HepG2 (cell line): ENCODE data around the gene BRCA1. TPM values are rescaled to one million over a fixed set of nuclear protein-coding genes. Genes with fewer than 3 reads are reported as not detected.
A peak's percentile ranks its signal among the peaks of the same experiment; 100 is the strongest.

ENCODE experiments used
- AGO2 ChIP-seq: fragments of 200-400 bp; formaldehyde crosslinking; optimal IDR thresholded peaks from 2 replicates; pipeline ENCODE3; 2017; ENCODE audit warnings: mild to moderate bottlenecking, low read depth, low read length, moderate library complexity
- ATF2 ChIP-seq: sonication (generic); formaldehyde crosslinking; IDR thresholded peaks from 2 replicates; pipeline ENCODE4 v1.4.0; 2020; ENCODE audit warnings: missing genetic modification reagents
- FOXA3 ChIP-seq: IDR thresholded peaks from 2 replicates; pipeline ENCODE4 v1.6.1; 2016; ENCODE audit warnings: missing genetic modification reagents, missing compliant biosample characterization
- FOXK1 ChIP-seq: sonication (generic); formaldehyde crosslinking; IDR thresholded peaks from 2 replicates; pipeline ENCODE4 v1.4.0; 2020; ENCODE audit warnings: low read depth, missing genetic modification reagents, borderline replicate concordance
- KLF16 ChIP-seq, 2 experiments: sonication (generic) in 1 of 2; formaldehyde crosslinking in 1 of 2; IDR thresholded peaks; 2 replicates each; pipeline versions ENCODE4 v1.6.1 to v1.8.0; 2016 to 2023; ENCODE audit warnings: missing genetic modification reagents in 2 of 2, missing compliant biosample characterization in 1 of 2
- MBD4 ChIP-seq: IDR thresholded peaks from 2 replicates; pipeline ENCODE4 v1.6.1; 2012; ENCODE audit warnings: low read length, inconsistent platforms, borderline replicate concordance
- NFYC ChIP-seq: IDR thresholded peaks from 2 replicates; pipeline ENCODE4 v1.6.1; 2016; ENCODE audit warnings: missing genetic modification reagents, missing compliant biosample characterization
- RXRB ChIP-seq: IDR thresholded peaks from 2 replicates; pipeline ENCODE4 v1.6.1; 2016; ENCODE audit warnings: borderline replicate concordance, missing genetic modification reagents, missing compliant biosample characterization
- SALL2 ChIP-seq: sonication (generic); formaldehyde crosslinking; IDR thresholded peaks from 2 replicates; pipeline ENCODE4 v1.8.1; 2023; ENCODE audit warnings: mild to moderate bottlenecking, missing genetic modification reagents, inconsistent platforms
- SATB2 ChIP-seq: sonication (generic); formaldehyde crosslinking; IDR thresholded peaks from 2 replicates; pipeline ENCODE4 v1.5.0; 2020; ENCODE audit warnings: missing genetic modification reagents
- SNAPC2 ChIP-seq: sonication (generic); formaldehyde crosslinking; IDR thresholded peaks from 2 replicates; pipeline ENCODE4 v1.8.1; 2022; ENCODE audit warnings: mild to moderate bottlenecking, missing genetic modification reagents
- TBX2 ChIP-seq: sonication (generic); formaldehyde crosslinking; IDR thresholded peaks from 2 replicates; pipeline ENCODE4 v1.5.0; 2020; ENCODE audit warnings: missing genetic modification reagents, mild to moderate bottlenecking, borderline replicate concordance
- YEATS2 ChIP-seq: sonication (generic); formaldehyde crosslinking; IDR thresholded peaks from 2 replicates; pipeline ENCODE4 v1.4.0; 2020; ENCODE audit warnings: missing genetic modification reagents, borderline replicate concordance
- ZBTB38 ChIP-seq: sonication (generic); formaldehyde crosslinking; IDR thresholded peaks from 2 replicates; pipeline ENCODE4 v1.5.1; 2020; ENCODE audit warnings: mild to moderate bottlenecking, missing genetic modification reagents
- ZMYM4 ChIP-seq: sonication (generic); formaldehyde crosslinking; IDR thresholded peaks from 2 replicates; pipeline ENCODE4 v1.8.1; 2023; ENCODE audit warnings: mild to moderate bottlenecking, missing genetic modification reagents
- ZNF253 ChIP-seq: sonication (generic); formaldehyde crosslinking; IDR thresholded peaks from 2 replicates; pipeline ENCODE4 v1.8.0; 2022; ENCODE audit warnings: mild to moderate bottlenecking, missing genetic modification reagents, borderline replicate concordance
- ZNF333 ChIP-seq: sonication (generic); formaldehyde crosslinking; IDR thresholded peaks from 2 replicates; pipeline ENCODE4 v1.4.0; 2020; ENCODE audit warnings: mild to moderate bottlenecking, missing genetic modification reagents, borderline replicate concordance
- polyA plus RNA-seq, 8 experiments: library from polyadenylated mRNA; depleted of rRNA in 3 of 8; stranded (reverse) in 7 of 8; unstranded in 1 of 8; fragments of >200 nt; fragmentation: Illumina TruSeq in 4 of 8; extraction: Trizol in 4 of 8; gene quantifications; 2 replicates each; pipeline versions ENCODE4 v1.2.1 to v1.2.3, GENCODE V29; 2011 to 2016; ENCODE audit warnings: low read depth in 4 of 8, missing spikeins in 1 of 8, mixed read lengths in 1 of 8; ENCODE audit not compliant: insufficient read depth in 1 of 8
- total RNA-seq, 5 experiments: library from RNA; depleted of rRNA; stranded (reverse); fragments of >200 nt; fragmentation: Illumina TruSeq; extraction: Trizol; gene quantifications; 2 replicates each; pipeline ENCODE4 v1.2.3, GENCODE V29; 2016; ENCODE audit warnings: low read depth in 1 of 5
- TF ChIP-seq, protein P1 (sequence below): sonication (generic); formaldehyde crosslinking; IDR thresholded peaks from 2 replicates; pipeline ENCODE4 v1.4.0; 2020; ENCODE audit warnings: missing genetic modification reagents, borderline replicate concordance
- TF ChIP-seq, protein P2 (sequence below): sonication (generic); formaldehyde crosslinking; IDR thresholded peaks from 2 replicates; pipeline ENCODE4 v1.5.0; 2020; ENCODE audit warnings: missing genetic modification reagents, mild to moderate bottlenecking, borderline replicate concordance
- TF ChIP-seq, protein P3 (sequence below): sonication (generic); formaldehyde crosslinking; IDR thresholded peaks from 2 replicates; pipeline ENCODE4 v1.8.1; 2023; ENCODE audit warnings: missing genetic modification reagents, mild to moderate bottlenecking, borderline replicate concordance
- TF ChIP-seq, protein P4 (sequence below): sonication (generic); formaldehyde crosslinking; IDR thresholded peaks from 2 replicates; pipeline ENCODE4 v1.5.0; 2020; ENCODE audit warnings: mild to moderate bottlenecking, low read depth, missing genetic modification reagents, borderline replicate concordance
- TF ChIP-seq, protein P5 (sequence below): sonication (generic); formaldehyde crosslinking; IDR thresholded peaks from 2 replicates; pipeline ENCODE4 v1.4.0; 2020; ENCODE audit warnings: missing genetic modification reagents

Gene BRCA1
- total and polyA plus RNA-seq, 2 of the 13 experiments (the other 11 are each of a cell fraction or from before 2014, with no cell fraction given), result 13.3 to 37.5 TPM

DNA sequence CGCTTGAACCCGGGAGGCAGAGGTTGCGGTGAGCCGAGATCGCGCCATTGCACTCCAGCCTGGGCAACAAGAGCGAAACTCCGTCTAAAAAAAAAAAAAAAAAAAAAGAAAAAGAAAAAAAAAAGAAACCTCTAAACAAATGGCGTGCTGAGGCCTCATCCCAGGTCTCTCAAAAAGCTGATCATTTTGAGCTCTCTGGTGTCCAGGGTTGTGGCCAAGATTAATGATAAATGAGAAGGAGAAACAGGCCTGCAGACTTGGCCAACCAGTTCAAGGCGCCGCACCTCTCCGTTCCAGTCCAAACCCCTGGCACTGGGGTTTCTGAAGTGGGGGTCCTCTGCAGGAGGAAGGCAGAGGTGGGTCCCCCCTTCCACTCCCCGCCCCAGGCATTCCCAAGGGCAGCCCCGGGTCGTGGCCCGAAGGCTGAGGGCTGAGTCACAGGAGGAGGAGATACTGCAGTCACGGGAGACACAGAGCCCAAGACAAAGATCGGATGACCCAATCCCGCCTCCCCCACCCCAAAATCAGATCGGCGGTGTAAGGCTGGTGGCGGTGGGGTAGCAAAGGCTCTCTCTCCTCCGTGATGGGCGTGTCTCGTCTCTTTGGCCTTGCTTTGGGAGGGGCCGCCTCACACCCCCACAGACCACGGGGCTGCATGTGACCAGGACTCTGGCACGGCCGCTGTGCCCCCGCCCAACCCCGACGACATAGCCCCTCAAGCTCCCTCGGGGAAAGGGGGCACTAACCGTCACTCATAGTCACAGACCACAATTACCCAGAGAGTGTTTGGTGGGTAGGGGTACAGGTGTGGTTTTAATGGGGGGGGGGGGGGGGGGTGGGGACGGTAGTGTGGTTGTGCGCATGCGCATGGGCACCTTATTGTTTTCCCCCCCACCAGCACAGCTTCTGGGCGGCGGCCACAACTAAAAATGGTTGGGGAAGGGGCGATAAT, 104.1 kb downstream of the BRCA1 start (continued):
- TF ChIP-seq, protein P1, sequence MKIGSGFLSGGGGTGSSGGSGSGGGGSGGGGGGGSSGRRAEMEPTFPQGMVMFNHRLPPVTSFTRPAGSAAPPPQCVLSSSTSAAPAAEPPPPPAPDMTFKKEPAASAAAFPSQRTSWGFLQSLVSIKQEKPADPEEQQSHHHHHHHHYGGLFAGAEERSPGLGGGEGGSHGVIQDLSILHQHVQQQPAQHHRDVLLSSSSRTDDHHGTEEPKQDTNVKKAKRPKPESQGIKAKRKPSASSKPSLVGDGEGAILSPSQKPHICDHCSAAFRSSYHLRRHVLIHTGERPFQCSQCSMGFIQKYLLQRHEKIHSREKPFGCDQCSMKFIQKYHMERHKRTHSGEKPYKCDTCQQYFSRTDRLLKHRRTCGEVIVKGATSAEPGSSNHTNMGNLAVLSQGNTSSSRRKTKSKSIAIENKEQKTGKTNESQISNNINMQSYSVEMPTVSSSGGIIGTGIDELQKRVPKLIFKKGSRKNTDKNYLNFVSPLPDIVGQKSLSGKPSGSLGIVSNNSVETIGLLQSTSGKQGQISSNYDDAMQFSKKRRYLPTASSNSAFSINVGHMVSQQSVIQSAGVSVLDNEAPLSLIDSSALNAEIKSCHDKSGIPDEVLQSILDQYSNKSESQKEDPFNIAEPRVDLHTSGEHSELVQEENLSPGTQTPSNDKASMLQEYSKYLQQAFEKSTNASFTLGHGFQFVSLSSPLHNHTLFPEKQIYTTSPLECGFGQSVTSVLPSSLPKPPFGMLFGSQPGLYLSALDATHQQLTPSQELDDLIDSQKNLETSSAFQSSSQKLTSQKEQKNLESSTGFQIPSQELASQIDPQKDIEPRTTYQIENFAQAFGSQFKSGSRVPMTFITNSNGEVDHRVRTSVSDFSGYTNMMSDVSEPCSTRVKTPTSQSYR, result 0 out of 2 replicates have a peak, but pooled peaks have one; percentile 46
- TF ChIP-seq ZNF253 (CRISPR knock-in tag) (0 out of 2 replicates have a peak, but pooled peaks have one; percentile 8), ZMYM4 (CRISPR knock-in tag) (peak; percentile 15; the same call in 1 of the 2 replicates), MBD4 (no peak), SATB2 (CRISPR knock-in tag) (no peak), YEATS2 (CRISPR knock-in tag) (peak; percentile 62; the same call in 1 of the 2 replicates), ZBTB38 (CRISPR knock-in tag) (peak; percentile 76), SALL2 (0 out of 2 replicates have a peak, but pooled peaks have one; percentile 26), TBX2 (peak; percentile 57; the same call in 1 of the 2 replicates), ZNF333 (CRISPR knock-in tag) (no peak), SNAPC2 (CRISPR knock-in tag) (no peak), NFYC (no peak), FOXA3 (CRISPR knock-in tag) (peak; percentile 24; the same call in 1 of the 2 replicates), RXRB (CRISPR knock-in tag) (0 out of 2 replicates have a peak, but pooled peaks have one; percentile 26), ATF2 (CRISPR knock-in tag) (peak; percentile 15; the same call in 1 of the 2 replicates), KLF16 (CRISPR knock-in tag; IDR thresholded peaks at IDR 0.05) (peak in 1 of 2 experiments; percentile 69; a peak in 1 of 4 replicates), AGO2 (no peak), FOXK1 (CRISPR knock-in tag) (peak; percentile 34; the same call in 1 of the 2 replicates)
- TF ChIP-seq, protein P2, sequence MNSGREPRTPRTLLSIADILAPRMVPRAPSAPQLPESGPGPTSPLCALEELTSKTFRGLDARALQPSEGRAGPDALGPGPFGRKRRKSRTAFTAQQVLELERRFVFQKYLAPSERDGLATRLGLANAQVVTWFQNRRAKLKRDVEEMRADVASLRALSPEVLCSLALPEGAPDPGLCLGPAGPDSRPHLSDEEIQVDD (CRISPR knock-in tag), result peak; percentile 89
- TF ChIP-seq, protein P3, sequence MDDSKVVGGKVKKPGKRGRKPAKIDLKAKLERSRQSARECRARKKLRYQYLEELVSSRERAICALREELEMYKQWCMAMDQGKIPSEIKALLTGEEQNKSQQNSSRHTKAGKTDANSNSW (CRISPR knock-in tag), result no peak
- TF ChIP-seq, protein P4, sequence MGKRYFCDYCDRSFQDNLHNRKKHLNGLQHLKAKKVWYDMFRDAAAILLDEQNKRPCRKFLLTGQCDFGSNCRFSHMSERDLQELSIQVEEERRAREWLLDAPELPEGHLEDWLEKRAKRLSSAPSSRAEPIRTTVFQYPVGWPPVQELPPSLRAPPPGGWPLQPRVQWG (CRISPR knock-in tag), result no peak
- TF ChIP-seq, protein P5, sequence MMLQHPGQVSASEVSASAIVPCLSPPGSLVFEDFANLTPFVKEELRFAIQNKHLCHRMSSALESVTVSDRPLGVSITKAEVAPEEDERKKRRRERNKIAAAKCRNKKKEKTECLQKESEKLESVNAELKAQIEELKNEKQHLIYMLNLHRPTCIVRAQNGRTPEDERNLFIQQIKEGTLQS (CRISPR knock-in tag), result peak; percentile 81
